Measurements from ENCODE around the gene VIM.
A peak's percentile ranks its signal among the peaks of the same experiment; 100 is the strongest.

Gene VIM

GRCh38 chr10:17214971-17215781 is 12.9 kb upstream of the VIM start (continued):
- TF ChIP-seq ZNF350 (tag by site-specific recombination; IDR thresholded peaks at IDR 0.05) (no peak), ZNF335 (tag by site-specific recombination; conservative IDR thresholded peaks at IDR 0.05) (peak; percentile 68), ZBTB6 (tag by site-specific recombination; IDR thresholded peaks at IDR 0.05) (no peak), ZEB2 (tag by site-specific recombination; IDR thresholded peaks at IDR 0.05) (no peak), ZNF366 (tag by site-specific recombination; conservative IDR thresholded peaks at IDR 0.05) (no peak), ZNF513 (tag by site-specific recombination; IDR thresholded peaks at IDR 0.05) (no peak), RBAK (tag by site-specific recombination; IDR thresholded peaks at IDR 0.05) (no peak), SP3 (tag by site-specific recombination; IDR thresholded peaks at IDR 0.05) (no peak), ZNF184 (tag by site-specific recombination; IDR thresholded peaks at IDR 0.05) (no peak), GFI1B (tag by site-specific recombination; IDR thresholded peaks at IDR 0.05) (no peak), ZBTB17 (tag by site-specific recombination; IDR thresholded peaks at IDR 0.05) (0 out of 2 replicates have a peak, but pooled peaks have one; percentile 37), ZNF639 (tag by site-specific recombination; IDR thresholded peaks at IDR 0.05) (0 out of 2 replicates have a peak, but pooled peaks have one; percentile 16), ZNF654 (tag by site-specific recombination; IDR thresholded peaks at IDR 0.05; ENCODE audit: low read depth) (no peak), SCRT2 (tag by site-specific recombination; IDR thresholded peaks at IDR 0.05) (peak; percentile 65; the same call in 1 of the 2 replicates), ZNF48 (tag by site-specific recombination; IDR thresholded peaks at IDR 0.05) (no peak), ZNF629 (tag by site-specific recombination; IDR thresholded peaks at IDR 0.05) (0 out of 2 replicates have a peak, but pooled peaks have one; percentile 12), ZNF521 (tag by site-specific recombination; IDR thresholded peaks at IDR 0.05) (no peak)
- TF ChIP-seq, protein P1, sequence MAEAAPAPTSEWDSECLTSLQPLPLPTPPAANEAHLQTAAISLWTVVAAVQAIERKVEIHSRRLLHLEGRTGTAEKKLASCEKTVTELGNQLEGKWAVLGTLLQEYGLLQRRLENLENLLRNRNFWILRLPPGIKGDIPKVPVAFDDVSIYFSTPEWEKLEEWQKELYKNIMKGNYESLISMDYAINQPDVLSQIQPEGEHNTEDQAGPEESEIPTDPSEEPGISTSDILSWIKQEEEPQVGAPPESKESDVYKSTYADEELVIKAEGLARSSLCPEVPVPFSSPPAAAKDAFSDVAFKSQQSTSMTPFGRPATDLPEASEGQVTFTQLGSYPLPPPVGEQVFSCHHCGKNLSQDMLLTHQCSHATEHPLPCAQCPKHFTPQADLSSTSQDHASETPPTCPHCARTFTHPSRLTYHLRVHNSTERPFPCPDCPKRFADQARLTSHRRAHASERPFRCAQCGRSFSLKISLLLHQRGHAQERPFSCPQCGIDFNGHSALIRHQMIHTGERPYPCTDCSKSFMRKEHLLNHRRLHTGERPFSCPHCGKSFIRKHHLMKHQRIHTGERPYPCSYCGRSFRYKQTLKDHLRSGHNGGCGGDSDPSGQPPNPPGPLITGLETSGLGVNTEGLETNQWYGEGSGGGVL (tag by site-specific recombination; IDR thresholded peaks at IDR 0.05) = no peak
- TF ChIP-seq, protein P2, sequence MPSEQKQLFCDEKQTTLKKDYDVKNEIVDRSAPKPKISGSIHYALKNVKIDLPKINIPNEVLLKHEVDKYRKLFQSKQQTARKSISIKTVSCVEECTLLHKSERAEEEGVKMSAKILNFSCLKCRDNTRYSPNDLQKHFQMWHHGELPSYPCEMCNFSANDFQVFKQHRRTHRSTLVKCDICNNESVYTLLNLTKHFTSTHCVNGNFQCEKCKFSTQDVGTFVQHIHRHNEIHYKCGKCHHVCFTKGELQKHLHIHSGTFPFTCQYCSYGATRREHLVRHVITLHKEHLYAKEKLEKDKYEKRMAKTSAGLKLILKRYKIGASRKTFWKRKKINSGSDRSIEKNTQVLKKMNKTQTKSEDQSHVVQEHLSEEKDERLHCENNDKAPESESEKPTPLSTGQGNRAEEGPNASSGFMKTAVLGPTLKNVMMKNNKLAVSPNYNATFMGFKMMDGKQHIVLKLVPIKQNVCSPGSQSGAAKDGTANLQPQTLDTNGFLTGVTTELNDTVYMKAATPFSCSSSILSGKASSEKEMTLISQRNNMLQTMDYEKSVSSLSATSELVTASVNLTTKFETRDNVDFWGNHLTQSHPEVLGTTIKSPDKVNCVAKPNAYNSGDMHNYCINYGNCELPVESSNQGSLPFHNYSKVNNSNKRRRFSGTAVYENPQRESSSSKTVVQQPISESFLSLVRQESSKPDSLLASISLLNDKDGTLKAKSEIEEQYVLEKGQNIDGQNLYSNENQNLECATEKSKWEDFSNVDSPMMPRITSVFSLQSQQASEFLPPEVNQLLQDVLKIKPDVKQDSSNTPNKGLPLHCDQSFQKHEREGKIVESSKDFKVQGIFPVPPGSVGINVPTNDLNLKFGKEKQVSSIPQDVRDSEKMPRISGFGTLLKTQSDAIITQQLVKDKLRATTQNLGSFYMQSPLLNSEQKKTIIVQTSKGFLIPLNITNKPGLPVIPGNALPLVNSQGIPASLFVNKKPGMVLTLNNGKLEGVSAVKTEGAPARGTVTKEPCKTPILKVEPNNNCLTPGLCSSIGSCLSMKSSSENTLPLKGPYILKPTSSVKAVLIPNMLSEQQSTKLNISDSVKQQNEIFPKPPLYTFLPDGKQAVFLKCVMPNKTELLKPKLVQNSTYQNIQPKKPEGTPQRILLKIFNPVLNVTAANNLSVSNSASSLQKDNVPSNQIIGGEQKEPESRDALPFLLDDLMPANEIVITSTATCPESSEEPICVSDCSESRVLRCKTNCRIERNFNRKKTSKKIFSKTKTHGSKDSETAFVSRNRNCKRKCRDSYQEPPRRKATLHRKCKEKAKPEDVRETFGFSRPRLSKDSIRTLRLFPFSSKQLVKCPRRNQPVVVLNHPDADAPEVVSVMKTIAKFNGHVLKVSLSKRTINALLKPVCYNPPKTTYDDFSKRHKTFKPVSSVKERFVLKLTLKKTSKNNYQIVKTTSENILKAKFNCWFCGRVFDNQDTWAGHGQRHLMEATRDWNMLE (tag by site-specific recombination; conservative IDR thresholded peaks at IDR 0.05; ENCODE audit: low read depth) = no peak
- TF ChIP-seq, protein P3, sequence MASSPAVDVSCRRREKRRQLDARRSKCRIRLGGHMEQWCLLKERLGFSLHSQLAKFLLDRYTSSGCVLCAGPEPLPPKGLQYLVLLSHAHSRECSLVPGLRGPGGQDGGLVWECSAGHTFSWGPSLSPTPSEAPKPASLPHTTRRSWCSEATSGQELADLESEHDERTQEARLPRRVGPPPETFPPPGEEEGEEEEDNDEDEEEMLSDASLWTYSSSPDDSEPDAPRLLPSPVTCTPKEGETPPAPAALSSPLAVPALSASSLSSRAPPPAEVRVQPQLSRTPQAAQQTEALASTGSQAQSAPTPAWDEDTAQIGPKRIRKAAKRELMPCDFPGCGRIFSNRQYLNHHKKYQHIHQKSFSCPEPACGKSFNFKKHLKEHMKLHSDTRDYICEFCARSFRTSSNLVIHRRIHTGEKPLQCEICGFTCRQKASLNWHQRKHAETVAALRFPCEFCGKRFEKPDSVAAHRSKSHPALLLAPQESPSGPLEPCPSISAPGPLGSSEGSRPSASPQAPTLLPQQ (tag by site-specific recombination; IDR thresholded peaks at IDR 0.05) = peak; percentile 96
- TF ChIP-seq, protein P4, sequence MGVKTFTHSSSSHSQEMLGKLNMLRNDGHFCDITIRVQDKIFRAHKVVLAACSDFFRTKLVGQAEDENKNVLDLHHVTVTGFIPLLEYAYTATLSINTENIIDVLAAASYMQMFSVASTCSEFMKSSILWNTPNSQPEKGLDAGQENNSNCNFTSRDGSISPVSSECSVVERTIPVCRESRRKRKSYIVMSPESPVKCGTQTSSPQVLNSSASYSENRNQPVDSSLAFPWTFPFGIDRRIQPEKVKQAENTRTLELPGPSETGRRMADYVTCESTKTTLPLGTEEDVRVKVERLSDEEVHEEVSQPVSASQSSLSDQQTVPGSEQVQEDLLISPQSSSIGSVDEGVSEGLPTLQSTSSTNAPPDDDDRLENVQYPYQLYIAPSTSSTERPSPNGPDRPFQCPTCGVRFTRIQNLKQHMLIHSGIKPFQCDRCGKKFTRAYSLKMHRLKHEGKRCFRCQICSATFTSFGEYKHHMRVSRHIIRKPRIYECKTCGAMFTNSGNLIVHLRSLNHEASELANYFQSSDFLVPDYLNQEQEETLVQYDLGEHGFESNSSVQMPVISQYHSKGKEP (tag by site-specific recombination; IDR thresholded peaks at IDR 0.05) = no peak

Measured in HEK293 (cell line).